Measurements from ENCODE around the gene SORCS1.

GRCh38 chr10:106967452-106967851 is 197.1 kb downstream of the SORCS1 start:
- no peak for TF ChIP-seq CTCF (IDR thresholded peaks at IDR 0.05)
- TF ChIP-seq EP300 (IDR thresholded peaks at IDR 0.05): no peak
- TF ChIP-seq POLR2A (IDR thresholded peaks at IDR 0.05): no peak

Measured in tibial nerve (tissue), 4 donors.